Rectal smooth muscle tissue (tissue), 1 donor: ENCODE data around the gene TESK1.
A peak's percentile ranks its signal among the peaks of the same experiment; 100 is the strongest.

Source experiments
- H3K27ac ChIP-seq: one replicate; pipeline ENCODE4 v1.7.0; 2013; ENCODE audit warnings: low read depth, low read length, inconsistent platforms
- H3K27me3 ChIP-seq: one replicate; pipeline ENCODE4 v1.7.0; 2013; ENCODE audit warnings: low read length; ENCODE audit not compliant: control insufficient read depth, insufficient read depth
- H3K36me3 ChIP-seq: one replicate; pipeline ENCODE4 v1.7.0; 2013; ENCODE audit warnings: low read length; ENCODE audit not compliant: control insufficient read depth, insufficient read depth
- H3K4me1 ChIP-seq: one replicate; pipeline ENCODE4 v1.7.0; 2013; ENCODE audit warnings: low read length; ENCODE audit not compliant: control insufficient read depth, insufficient read depth
- H3K4me3 ChIP-seq: one replicate; pipeline ENCODE4 v1.7.0; 2013; ENCODE audit warnings: low read length
- H3K9ac ChIP-seq: one replicate; pipeline ENCODE4 v1.7.0; 2013; ENCODE audit warnings: low read length

Gene TESK1

GRCh38 chr9:35658968-35659220, 53.8 kb downstream of the TESK1 start:
- Histone ChIP-seq H3K27ac (peak overlapping the region; percentile 99), H3K4me1 (peaks cover 32% of the 10 kb centered on the region), H3K9ac (peak overlapping the region; percentile 95), H3K27me3 (no peaks in the 10 kb centered on the region), H3K36me3 (no peaks in the 10 kb centered on the region), H3K4me3 (peak overlapping the region; percentile 91)

- H3K4me1 ChIP-seq = peaks cover 32% of the 10 kb centered on the region
- H3K4me3 ChIP-seq = peak overlapping the region; percentile 91
- no peaks in the 10 kb centered on the region for H3K27me3 ChIP-seq
- no peak overlapping the region for H3K9ac ChIP-seq
- no peaks in the 10 kb centered on the region for H3K36me3 ChIP-seq
- peak overlapping the region; percentile 99 for H3K27ac ChIP-seq
Observed at GRCh38 chr9:35659340-35659739, 54.3 kb downstream of the TESK1 start.
